PC-3 (cell line): ENCODE data around the gene KLHL25. TPM values are rescaled to one million over a fixed set of nuclear protein-coding genes. Genes with fewer than 3 reads are reported as not detected.
A peak's percentile ranks its signal among the peaks of the same experiment; 100 is the strongest.

Experiments used
- ATAC-seq: fragments of 200-7000 bp; cut with Tn5 transposase; 2 replicates; pipeline ENCODE4 v1.9.1; 2020; ENCODE audit warnings: mild to moderate bottlenecking, moderate library complexity
- BruUV-seq: library from RNA; stranded (reverse); fragments of 400-500 nt; replicated peaks from 2 replicates; lab custom pipeline; 2021; lab: Mats Ljungman, UMichigan
- CTCF ChIA-PET: fragments of 300-600 bp; sonication (Branson Sonifier 250); formaldehyde crosslinking; loops from one replicate; lab custom pipeline; 2022; ENCODE audit warnings: antibody characterized with exemption; lab: Charles Lee
- POLR2A ChIA-PET: fragments of 300-600 bp; sonication (Branson Sonifier 250); formaldehyde crosslinking; loops from one replicate; lab custom pipeline; 2022; ENCODE audit warnings: antibody characterized with exemption; ENCODE audit not compliant: unreplicated experiment; lab: Charles Lee
- DNase-seq: peaks from one replicate; pipeline ENCODE4 v3.0.0-alpha.2; 2015
- H2AFZ ChIP-seq: fragments of 300-600 bp; sonication (generic); 2 replicates; pipeline ENCODE4 v1.6.0; 2016; ENCODE audit warnings: antibody characterized with exemption, low read length
- H3F3A ChIP-seq: fragments of 300-600 bp; sonication (generic); one replicate; pipeline ENCODE4 v1.6.0; 2017; ENCODE audit warnings: antibody characterized with exemption, low read length, control low read depth, mild to moderate bottlenecking; ENCODE audit not compliant: unreplicated experiment
- H3K27ac ChIP-seq: fragments of 300-600 bp; sonication (generic); 2 replicates; pipeline ENCODE4 v1.5.1; 2016; ENCODE audit warnings: mild to moderate bottlenecking, low read length
- H3K27me3 ChIP-seq: fragments of 300-600 bp; sonication (generic); 2 replicates; pipeline ENCODE4 v1.6.1; 2016; ENCODE audit warnings: low read length, mixed read lengths
- H3K36me3 ChIP-seq: fragments of 300-600 bp; sonication (generic); 2 replicates; pipeline ENCODE4 v1.6.1; 2016; ENCODE audit warnings: low read depth, mixed run types, low read length, mixed read lengths
- H3K4me1 ChIP-seq: fragments of 300-600 bp; sonication (generic); 2 replicates; pipeline ENCODE4 v1.5.1; 2016; ENCODE audit warnings: low read length; ENCODE audit not compliant: insufficient read depth
- H3K4me2 ChIP-seq: fragments of 300-600 bp; sonication (generic); 2 replicates; pipeline ENCODE4 v1.6.0; 2016; ENCODE audit warnings: low read length
- H3K4me3 ChIP-seq: fragments of 300-600 bp; sonication (generic); 2 replicates; pipeline ENCODE4 v1.5.1; 2016; ENCODE audit warnings: mild to moderate bottlenecking, low read length, mixed read lengths
- H3K79me2 ChIP-seq: fragments of 300-600 bp; sonication (generic); 2 replicates; pipeline ENCODE4 v1.6.1; 2017; ENCODE audit warnings: low read length, mixed read lengths
- H3K9ac ChIP-seq: fragments of 300-600 bp; sonication (generic); 2 replicates; pipeline ENCODE4 v1.6.0; 2016; ENCODE audit warnings: mild to moderate bottlenecking, low read length
- H3K9me2 ChIP-seq: fragments of 300-600 bp; sonication (generic); replicated peaks from 2 replicates; pipeline ENCODE4 v1.6.1; 2016; ENCODE audit warnings: mixed run types, low read length, mixed read lengths
- H3K9me3 ChIP-seq: fragments of 300-600 bp; sonication (generic); 2 replicates; pipeline ENCODE4 v1.6.1; 2016; ENCODE audit warnings: low read length, mixed read lengths
- H4K20me1 ChIP-seq: fragments of 300-600 bp; sonication (generic); 2 replicates; pipeline ENCODE4 v1.6.1; 2016; ENCODE audit warnings: low read length, mixed read lengths
- CTCF ChIP-seq: fragments of 300-600 bp; sonication (generic); conservative IDR thresholded peaks from 2 replicates; pipeline ENCODE4 v1.5.1; 2017; ENCODE audit warnings: antibody characterized with exemption, low read depth, mild to moderate bottlenecking, low read length
- EZH2 ChIP-seq: fragments of 300-600 bp; sonication (generic); IDR thresholded peaks from one replicate; pipeline ENCODE4 v1.6.1; 2017; ENCODE audit warnings: antibody characterized with exemption, mild to moderate bottlenecking, low read length; ENCODE audit not compliant: unreplicated experiment
- EZH2phosphoT487 ChIP-seq: fragments of 300-600 bp; sonication (generic); IDR thresholded peaks from 2 replicates; pipeline ENCODE4 v1.6.1; 2018; ENCODE audit warnings: mild to moderate bottlenecking, antibody characterized with exemption, low read length, borderline replicate concordance
- intact Hi-C: fragments of 100-400 bp; cut with micrococcal nuclease; formaldehyde crosslinking; loops from 2 replicates; pipeline ENCODE4 v1.9.0; 2023
- total RNA-seq: library from RNA; depleted of rRNA; stranded (reverse); fragments of >200 nt; gene quantifications from 2 replicates; pipeline ENCODE4 v1.2.3, GENCODE V29; 2014

Gene KLHL25
- total RNA-seq, 1 experiment from 2014 or later, result 7.2 TPM

GRCh38 chr15:85840079-85840801 is 45.5 kb upstream of the KLHL25 start:
- ChIA-PET POLR2A (interaction anchor here (0.5 kb wide), 1 partner anchor 46 kb away, joined by 9 read pairs; the partner anchor contains the start of gene KLHL25), CTCF (interaction anchor here (0.6 kb wide), 1 partner anchor 37 kb away, joined by 5 read pairs; no protein-coding TSS in a partner anchor)
- TF ChIP-seq EZH2 (no peak), EZH2phosphoT487 (no peak), CTCF (peak; percentile 89)
- Histone ChIP-seq H3K4me3 (peak overlapping the region; percentile 42; the same call in 1 of the 2 replicates), H3K4me1 (peaks cover 12% of the 10 kb centered on the region), H3F3A (no peaks in the 10 kb centered on the region), H3K9me2 (no peaks in the 10 kb centered on the region), H3K9ac (no peak overlapping the region), H3K27me3 (peaks cover 5% of the 10 kb centered on the region; the same call in 1 of the 2 replicates), H3K4me2 (peak overlapping the region; percentile 79), H3K79me2 (no peaks in the 10 kb centered on the region), H4K20me1 (no peaks in the 10 kb centered on the region), H2AFZ (peak overlapping the region; percentile 65), H3K27ac (no peak overlapping the region), H3K9me3 (no peaks in the 10 kb centered on the region), H3K36me3 (no peaks in the 10 kb centered on the region)
- intact Hi-C loops, result loop anchor here (1.0 kb wide), 2 partner anchors 40 to 110 kb away; no protein-coding TSS in a partner anchor
- DNase-seq, result peak; percentile 91
- ATAC-seq, result peak; percentile 88
- no TSS peak for BruUV-seq

- ChIA-PET POLR2A (no interaction called here), CTCF (no interaction called here)
- no peaks in the 10 kb centered on the region for H3F3A ChIP-seq
- H3K9ac ChIP-seq, result no peak overlapping the region
- intact Hi-C loops, result loop anchor here (1.0 kb wide), 2 partner anchors 39 to 109 kb away; no protein-coding TSS in a partner anchor
- no peak overlapping the region; the same call in 1 of the 2 replicates for H2AFZ ChIP-seq
- H3K4me3 ChIP-seq, result no peak overlapping the region
- no peak for DNase-seq
- no peaks in the 10 kb centered on the region for H3K79me2 ChIP-seq
- H3K36me3 ChIP-seq, result no peaks in the 10 kb centered on the region
- H3K9me3 ChIP-seq, result no peaks in the 10 kb centered on the region
- H3K27ac ChIP-seq, result no peak overlapping the region
- H3K9me2 ChIP-seq, result no peaks in the 10 kb centered on the region
- H4K20me1 ChIP-seq, result no peaks in the 10 kb centered on the region
- TF ChIP-seq EZH2, result no peak
- no peak for TF ChIP-seq CTCF
- no peak for TF ChIP-seq EZH2phosphoT487
- BruUV-seq, result no TSS peak
- H3K4me1 ChIP-seq, result peaks cover 12% of the 10 kb centered on the region
- H3K4me2 ChIP-seq, result 0 out of 2 replicates have a peak overlapping the region, but pooled peaks have one; percentile 79
- H3K27me3 ChIP-seq, result no peaks in the 10 kb centered on the region; the same call in 1 of the 2 replicates
- no peak for ATAC-seq
Measured at GRCh38 chr15:85839643-85840042, 44.9 kb upstream of the KLHL25 start.

GRCh38 chr15:85838655-85839054 is 43.9 kb upstream of the KLHL25 start:
- BruUV-seq, result no TSS peak
- H3F3A ChIP-seq, result no peaks in the 10 kb centered on the region

More at GRCh38 chr15:85838655-85839054, 43.9 kb upstream of the KLHL25 start:
- Histone ChIP-seq H2AFZ (no peak overlapping the region), H3K4me3 (no peak overlapping the region), H3K36me3 (no peaks in the 10 kb centered on the region), H3K27me3 (no peaks in the 10 kb centered on the region), H3K4me2 (no peak overlapping the region), H3K9me2 (no peaks in the 10 kb centered on the region), H4K20me1 (no peaks in the 10 kb centered on the region), H3K27ac (no peak overlapping the region), H3K9ac (no peak overlapping the region), H3K9me3 (no peaks in the 10 kb centered on the region), H3K79me2 (no peaks in the 10 kb centered on the region), H3K4me1 (peaks cover 12% of the 10 kb centered on the region)
- intact Hi-C loops, result no loop called here
- no peak for TF ChIP-seq CTCF
- TF ChIP-seq EZH2phosphoT487, result no peak
- no peak for TF ChIP-seq EZH2
- ATAC-seq (no peak), DNase-seq (no peak)
- ChIA-PET POLR2A (no interaction called here), CTCF (no interaction called here)
